GM23338 (cell line): Measurements from ENCODE around the gene KCND2. TPM values are rescaled to one million over a fixed set of nuclear protein-coding genes. Genes with fewer than 3 reads are reported as not detected.

Source experiments
- ATAC-seq: fragments of 200-7000 bp; cut with Tn5 transposase; 3 replicates; pipeline ENCODE4 v1.9.1; 2020
- DNase-seq: peaks from one replicate; pipeline ENCODE4 v3.0.0-alpha.2; 2015; ENCODE audit warnings: low spot score
- H2AFZ ChIP-seq: fragments of 200-600 bp; sonication (generic); 2 replicates; pipeline ENCODE4 v1.8.0; 2016; ENCODE audit warnings: antibody characterized with exemption, mild to moderate bottlenecking, moderate library complexity
- H3F3A ChIP-seq: fragments of 200-600 bp; sonication (generic); replicated peaks from 2 replicates; pipeline ENCODE4 v1.8.0; 2017; ENCODE audit warnings: antibody characterized with exemption, mixed run types, low read depth
- H3K27ac ChIP-seq: fragments of 200-600 bp; sonication (generic); 2 replicates; pipeline ENCODE4 v1.6.1; 2016; ENCODE audit warnings: low read depth
- H3K27me3 ChIP-seq: fragments of 200-600 bp; sonication (generic); 2 replicates; pipeline ENCODE4 v1.8.0; 2016; ENCODE audit warnings: mild to moderate bottlenecking, mixed run types, moderate library complexity; ENCODE audit not compliant: insufficient read depth
- H3K36me3 ChIP-seq: fragments of 200-600 bp; sonication (generic); 2 replicates; pipeline ENCODE4 v1.8.0; 2016; ENCODE audit warnings: mild to moderate bottlenecking; ENCODE audit not compliant: insufficient read depth
- H3K4me1 ChIP-seq: fragments of 200-600 bp; sonication (generic); 2 replicates; pipeline ENCODE4 v1.8.0; 2016; ENCODE audit warnings: mild to moderate bottlenecking, moderate library complexity; ENCODE audit not compliant: insufficient read depth
- H3K4me2 ChIP-seq: fragments of 200-600 bp; sonication (generic); 2 replicates; pipeline ENCODE4 v1.7.1; 2017; ENCODE audit warnings: mixed run types
- H3K4me3 ChIP-seq: fragments of 200-600 bp; sonication (generic); 2 replicates; pipeline ENCODE4 v1.6.1; 2016; ENCODE audit warnings: mixed run types
- H3K79me2 ChIP-seq: fragments of 200-600 bp; sonication (generic); replicated peaks from 2 replicates; pipeline ENCODE4 v1.8.0; 2017; ENCODE audit warnings: mild to moderate bottlenecking; ENCODE audit not compliant: insufficient read depth
- H3K9me2 ChIP-seq: fragments of 200-600 bp; sonication (generic); 2 replicates; pipeline ENCODE4 v1.8.0; 2017; ENCODE audit not compliant: insufficient read depth
- H4K20me1 ChIP-seq: fragments of 200-600 bp; sonication (generic); replicated peaks from 2 replicates; pipeline ENCODE4 v1.8.0; 2017; ENCODE audit warnings: mild to moderate bottlenecking; ENCODE audit not compliant: insufficient read depth
- H3K27ac Mint-ChIP-seq: 2 replicates; pipeline ENCODE4 v1.8.0; 2020; ENCODE audit warnings: inconsistent platforms, mild to moderate bottlenecking, moderate library complexity, mixed read lengths
- H3K27me3 Mint-ChIP-seq: 3 replicates; pipeline ENCODE4 v1.8.0; 2022; ENCODE audit warnings: low read depth, mild to moderate bottlenecking, moderate library complexity, mixed read lengths, inconsistent platforms; ENCODE audit not compliant: insufficient read depth, poor library complexity
- H3K36me3 Mint-ChIP-seq: 3 replicates; pipeline ENCODE4 v1.8.0; 2021; ENCODE audit warnings: low read depth, mild to moderate bottlenecking, inconsistent platforms, moderate library complexity, mixed read lengths
- H3K4me1 Mint-ChIP-seq: 3 replicates; pipeline ENCODE4 v1.8.0; 2020; ENCODE audit warnings: mild to moderate bottlenecking, inconsistent platforms, mixed read lengths
- H3K4me3 Mint-ChIP-seq: 3 replicates; pipeline ENCODE4 v1.8.0; 2021; ENCODE audit warnings: moderate library complexity, mild to moderate bottlenecking, inconsistent platforms, mixed read lengths
- H3K9me3 Mint-ChIP-seq: 3 replicates; pipeline ENCODE4 v1.8.0; 2020; ENCODE audit warnings: moderate library complexity, mild to moderate bottlenecking, inconsistent platforms, mixed read lengths
- CREB1 ChIP-seq: fragments of 250-450 bp; sonication (Bioruptor Pico); IDR thresholded peaks from 2 replicates; pipeline ENCODE4 v1.5.0; 2020; ENCODE audit warnings: low read depth, mild to moderate bottlenecking, moderate library complexity
- CTCF ChIP-seq, 2 experiments: fragments of 200-600 bp in 1 of 2; sonication (generic) in 1 of 2; conservative IDR thresholded peaks; 2 replicates each; pipeline versions ENCODE4 v1.5.1 to v1.6.1; 2016 to 2017; ENCODE audit warnings: antibody characterized with exemption in 2 of 2, low read depth in 2 of 2, mild to moderate bottlenecking in 2 of 2, moderate library complexity in 1 of 2
- ETS1 ChIP-seq: IDR thresholded peaks from 2 replicates; pipeline ENCODE4 v1.6.1; 2016; ENCODE audit warnings: antibody characterized with exemption
- EZH2 ChIP-seq: fragments of 200-600 bp; sonication (generic); IDR thresholded peaks from one replicate; pipeline ENCODE4 v1.8.0; 2017; ENCODE audit warnings: antibody characterized with exemption, mild to moderate bottlenecking, low read depth; ENCODE audit not compliant: unreplicated experiment
- EZH2phosphoT487 ChIP-seq: fragments of 200-600 bp; sonication (generic); IDR thresholded peaks from one replicate; pipeline ENCODE4 v1.8.1; 2018; ENCODE audit warnings: antibody characterized with exemption; ENCODE audit not compliant: unreplicated experiment
- JUNB ChIP-seq: IDR thresholded peaks from one replicate; pipeline ENCODE4 v1.6.1; 2016; ENCODE audit warnings: antibody characterized with exemption; ENCODE audit not compliant: unreplicated experiment
- NANOG ChIP-seq: IDR thresholded peaks from 2 replicates; pipeline ENCODE4 v1.6.1; 2016; ENCODE audit warnings: antibody characterized with exemption, borderline replicate concordance
- POLR2AphosphoS5 ChIP-seq: IDR thresholded peaks from 2 replicates; pipeline ENCODE4 v1.6.1; 2016; ENCODE audit warnings: antibody characterized with exemption, low read depth
- REST ChIP-seq: IDR thresholded peaks from one replicate; pipeline ENCODE4 v1.6.1; 2018; ENCODE audit warnings: antibody characterized with exemption; ENCODE audit not compliant: unreplicated experiment
- STAT1 ChIP-seq: IDR thresholded peaks from one replicate; pipeline ENCODE4 v1.6.1; 2016; ENCODE audit warnings: antibody characterized with exemption; ENCODE audit not compliant: unreplicated experiment
- ZNF114 ChIP-seq: fragments of 250-450 bp; sonication (Bioruptor Pico); IDR thresholded peaks from 2 replicates; pipeline ENCODE4 v1.5.0; 2020; ENCODE audit warnings: mild to moderate bottlenecking, moderate library complexity
- ZNF331 ChIP-seq: fragments of 250-450 bp; sonication (Bioruptor Pico); IDR thresholded peaks from 2 replicates; pipeline ENCODE4 v1.5.0; 2020; ENCODE audit warnings: low read depth, mild to moderate bottlenecking, moderate library complexity
- ZNF462 ChIP-seq: fragments of 250-450 bp; sonication (Bioruptor Pico); IDR thresholded peaks from 2 replicates; pipeline ENCODE4 v1.5.0; 2020; ENCODE audit warnings: mild to moderate bottlenecking, moderate library complexity
- polyA plus RNA-seq: library from polyadenylated mRNA; unstranded; fragments of >200 nt; fragmentation: Nextera tagmentation; extraction: Ambion mirVana; gene quantifications from 2 replicates; pipeline ENCODE4 v1.2.1, GENCODE V29; 2016
- total RNA-seq: library from RNA; depleted of rRNA; stranded (reverse); fragments of >200 nt; shearing (Covaris generic); gene quantifications from 2 replicates; pipeline ENCODE4 v1.2.3, GENCODE V29; 2014

The KCND2 gene
- total and polyA plus RNA-seq, 2 experiments from 2014 or later: 7.1 to 15.6 TPM

- Histone ChIP-seq H2AFZ (no peak overlapping the region), H3K27me3 (no peaks in the 10 kb centered on the region), H3K4me2 (no peak overlapping the region), H3K4me3 (no peak overlapping the region), H3K79me2 (no peaks in the 10 kb centered on the region), H3K36me3 (no peaks in the 10 kb centered on the region), H3K27ac (no peak overlapping the region), H3F3A (no peaks in the 10 kb centered on the region), H3K4me1 (no peaks in the 10 kb centered on the region), H4K20me1 (no peaks in the 10 kb centered on the region), H3K9me2 (no peaks in the 10 kb centered on the region)
- no peaks in the 10 kb centered on the region for H3K27me3 Mint-ChIP-seq
- no peaks in the 10 kb centered on the region; the same call in 2 of the 3 replicates for H3K9me3 Mint-ChIP-seq
- TF ChIP-seq ZNF462 (CRISPR knock-in tag) (no peak), NANOG (no peak), ZNF331 (CRISPR knock-in tag) (no peak), CTCF (conservative IDR thresholded peaks at IDR 0.05; ENCODE audit: low read depth in 2 of 2) (no peak), CREB1 (no peak), EZH2 (no peak), ZNF114 (CRISPR knock-in tag) (no peak), STAT1 (no peak), ETS1 (no peak), EZH2phosphoT487 (no peak), JUNB (no peak), REST (no peak), POLR2AphosphoS5 (no peak)
- no peaks in the 10 kb centered on the region; the same call in 2 of the 3 replicates for H3K36me3 Mint-ChIP-seq
- no peak overlapping the region for H3K4me3 Mint-ChIP-seq
- peaks cover 9% of the 10 kb centered on the region for H3K4me1 Mint-ChIP-seq
- ATAC-seq (no peak), DNase-seq (no peak)
- H3K27ac Mint-ChIP-seq: no peak overlapping the region
Observed at GRCh38 chr7:120327054-120327453, 54.1 kb downstream of the KCND2 start.
